SK-N-SH treated with all-trans-retinoic acid at 6 μM for 48 hours (cell line): ENCODE data around the gene GRK4.
A peak's percentile ranks its signal among the peaks of the same experiment; 100 is the strongest.

Experiments
- ATAC-seq: fragments of 200-7000 bp; cut with Tn5 transposase; 3 replicates; pipeline ENCODE4 v1.9.1; 2020; ENCODE audit warnings: mild to moderate bottlenecking, moderate library complexity
- ARNTL ChIP-seq: fragments of 450-650 bp; formaldehyde crosslinking; IDR thresholded peaks from 2 replicates; pipeline ENCODE4 v1.5.0; 2020; ENCODE audit warnings: low read depth, mild to moderate bottlenecking, moderate library complexity, borderline replicate concordance
- BACH2 ChIP-seq: fragments of 250-450 bp; sonication (Bioruptor Pico); IDR thresholded peaks from 2 replicates; pipeline ENCODE4 v1.9.0; 2021; ENCODE audit warnings: mild to moderate bottlenecking, borderline replicate concordance
- CSDC2 ChIP-seq: fragments of 250-450 bp; sonication (Bioruptor Pico); IDR thresholded peaks from 2 replicates; pipeline ENCODE4 v1.5.0; 2020; ENCODE audit warnings: mild to moderate bottlenecking, moderate library complexity
- ESRRG ChIP-seq: fragments of 250-450 bp; sonication (Bioruptor Pico); IDR thresholded peaks from 2 replicates; pipeline ENCODE4 v1.6.1; 2021; ENCODE audit warnings: mild to moderate bottlenecking
- PPARA ChIP-seq: fragments of 250-450 bp; sonication (Bioruptor Pico); IDR thresholded peaks from 2 replicates; pipeline ENCODE4 v1.5.0; 2020; ENCODE audit warnings: mild to moderate bottlenecking, borderline replicate concordance
- RARB ChIP-seq: fragments of 250-450 bp; sonication (Bioruptor Pico); IDR thresholded peaks from 2 replicates; pipeline ENCODE4 v1.8.0; 2021; ENCODE audit warnings: mild to moderate bottlenecking, moderate library complexity
- SNAI2 ChIP-seq: fragments of 250-450 bp; sonication (Bioruptor Pico); IDR thresholded peaks from 2 replicates; pipeline ENCODE4 v1.5.0; 2020; ENCODE audit warnings: mild to moderate bottlenecking, moderate library complexity
- TCF4 ChIP-seq: fragments of 250-450 bp; sonication (Bioruptor Pico); IDR thresholded peaks from 2 replicates; pipeline ENCODE4 v1.8.0; 2021; ENCODE audit warnings: mild to moderate bottlenecking, moderate library complexity, borderline replicate concordance
- TOX ChIP-seq: fragments of 250-450 bp; sonication (Bioruptor Pico); IDR thresholded peaks from 2 replicates; pipeline ENCODE4 v1.8.0; 2021; ENCODE audit warnings: mild to moderate bottlenecking, moderate library complexity, borderline replicate concordance
- ZFP3 ChIP-seq: fragments of 250-450 bp; sonication (Bioruptor Pico); IDR thresholded peaks from 2 replicates; pipeline ENCODE4 v1.5.0; 2020; ENCODE audit warnings: mild to moderate bottlenecking, moderate library complexity
- ZFP30 ChIP-seq: fragments of 450-650 bp; formaldehyde crosslinking; IDR thresholded peaks from 2 replicates; pipeline ENCODE4 v1.5.0; 2022; ENCODE audit warnings: mild to moderate bottlenecking, moderate library complexity
- ZNF565 ChIP-seq: fragments of 450-650 bp; formaldehyde crosslinking; conservative IDR thresholded peaks from 2 replicates; pipeline ENCODE4 v1.5.0; 2020; ENCODE audit warnings: low read depth, mild to moderate bottlenecking, moderate library complexity
- ZNF70 ChIP-seq: fragments of 450-650 bp; formaldehyde crosslinking; IDR thresholded peaks from 2 replicates; pipeline ENCODE4 v1.5.0; 2020; ENCODE audit warnings: mild to moderate bottlenecking, moderate library complexity
- TF ChIP-seq, protein P1 (sequence below): fragments of 250-450 bp; sonication (Bioruptor Pico); IDR thresholded peaks from 2 replicates; pipeline ENCODE4 v1.8.0; 2021; ENCODE audit warnings: low read depth, mild to moderate bottlenecking, moderate library complexity, borderline replicate concordance
- TF ChIP-seq, protein P2 (sequence below): fragments of 250-450 bp; sonication (Bioruptor Pico); IDR thresholded peaks from 2 replicates; pipeline ENCODE4 v1.5.1; 2021; ENCODE audit warnings: mild to moderate bottlenecking, moderate library complexity
- TF ChIP-seq, protein P3 (sequence below): fragments of 250-450 bp; sonication (Bioruptor Pico); IDR thresholded peaks from 2 replicates; pipeline ENCODE4 v1.8.0; 2020; ENCODE audit warnings: mild to moderate bottlenecking, moderate library complexity, borderline replicate concordance
- TF ChIP-seq, protein P4 (sequence below): fragments of 250-450 bp; sonication (Bioruptor Pico); IDR thresholded peaks from 2 replicates; pipeline ENCODE4 v1.5.0; 2020; ENCODE audit warnings: mild to moderate bottlenecking, moderate library complexity

Gene GRK4

GRCh38 chr4:2961421-2961810 is 2.0 kb upstream of the GRK4 start:
- no peak for ATAC-seq
- TF ChIP-seq TOX (no peak), ZNF565 (CRISPR knock-in tag) (no peak), BACH2 (no peak), ZNF70 (no peak), ZFP30 (CRISPR knock-in tag) (no peak)
- TF ChIP-seq, protein P1, sequence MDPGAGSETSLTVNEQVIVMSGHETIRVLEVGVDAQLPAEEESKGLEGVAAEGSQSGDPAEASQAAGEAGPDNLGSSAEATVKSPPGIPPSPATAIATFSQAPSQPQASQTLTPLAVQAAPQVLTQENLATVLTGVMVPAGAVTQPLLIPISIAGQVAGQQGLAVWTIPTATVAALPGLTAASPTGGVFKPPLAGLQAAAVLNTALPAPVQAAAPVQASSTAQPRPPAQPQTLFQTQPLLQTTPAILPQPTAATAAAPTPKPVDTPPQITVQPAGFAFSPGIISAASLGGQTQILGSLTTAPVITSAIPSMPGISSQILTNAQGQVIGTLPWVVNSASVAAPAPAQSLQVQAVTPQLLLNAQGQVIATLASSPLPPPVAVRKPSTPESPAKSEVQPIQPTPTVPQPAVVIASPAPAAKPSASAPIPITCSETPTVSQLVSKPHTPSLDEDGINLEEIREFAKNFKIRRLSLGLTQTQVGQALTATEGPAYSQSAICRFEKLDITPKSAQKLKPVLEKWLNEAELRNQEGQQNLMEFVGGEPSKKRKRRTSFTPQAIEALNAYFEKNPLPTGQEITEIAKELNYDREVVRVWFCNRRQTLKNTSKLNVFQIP = no peak

DNA sequence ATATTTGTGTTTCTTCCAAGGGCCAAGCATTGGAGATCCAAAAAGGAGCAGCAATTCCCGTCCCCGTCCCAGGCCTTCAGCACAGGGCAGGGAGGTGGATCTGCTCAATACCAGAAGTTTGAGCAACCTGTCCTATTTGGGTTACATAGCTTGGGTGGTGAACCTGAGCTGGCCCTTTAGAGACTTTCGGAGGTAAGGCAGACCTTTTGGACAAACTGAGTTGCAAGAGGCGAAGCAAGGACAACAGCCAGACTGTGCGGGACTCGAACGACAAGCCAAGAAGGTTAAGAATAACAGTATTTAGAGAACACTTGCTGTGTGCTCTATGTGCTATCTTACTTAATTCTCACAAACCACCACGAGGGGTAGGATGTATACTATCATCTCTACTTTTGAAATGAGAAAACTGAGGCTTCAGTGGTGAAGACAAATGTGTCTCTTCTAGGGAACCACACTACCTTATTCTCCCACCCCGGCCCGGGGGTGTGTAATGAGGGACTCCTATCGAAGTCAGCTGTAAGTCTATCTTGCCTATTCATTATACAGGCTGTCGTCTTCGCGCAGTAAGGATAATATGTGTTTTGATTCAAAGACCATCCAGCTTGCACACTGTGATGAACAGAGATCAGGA is 1.4 kb upstream of the GRK4 start:
- no peak for TF ChIP-seq ZFP3 (CRISPR knock-in tag)
- TF ChIP-seq, protein P2, sequence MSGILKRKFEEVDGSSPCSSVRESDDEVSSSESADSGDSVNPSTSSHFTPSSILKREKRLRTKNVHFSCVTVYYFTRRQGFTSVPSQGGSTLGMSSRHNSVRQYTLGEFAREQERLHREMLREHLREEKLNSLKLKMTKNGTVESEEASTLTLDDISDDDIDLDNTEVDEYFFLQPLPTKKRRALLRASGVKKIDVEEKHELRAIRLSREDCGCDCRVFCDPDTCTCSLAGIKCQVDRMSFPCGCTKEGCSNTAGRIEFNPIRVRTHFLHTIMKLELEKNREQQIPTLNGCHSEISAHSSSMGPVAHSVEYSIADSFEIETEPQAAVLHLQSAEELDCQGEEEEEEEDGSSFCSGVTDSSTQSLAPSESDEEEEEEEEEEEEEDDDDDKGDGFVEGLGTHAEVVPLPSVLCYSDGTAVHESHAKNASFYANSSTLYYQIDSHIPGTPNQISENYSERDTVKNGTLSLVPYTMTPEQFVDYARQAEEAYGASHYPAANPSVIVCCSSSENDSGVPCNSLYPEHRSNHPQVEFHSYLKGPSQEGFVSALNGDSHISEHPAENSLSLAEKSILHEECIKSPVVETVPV (CRISPR knock-in tag) = no peak
- TF ChIP-seq SNAI2 (CRISPR knock-in tag) = no peak
- TF ChIP-seq ZNF565 (CRISPR knock-in tag) = no peak
- TF ChIP-seq BACH2 = no peak
- peak; percentile 12 for ATAC-seq

DNA sequence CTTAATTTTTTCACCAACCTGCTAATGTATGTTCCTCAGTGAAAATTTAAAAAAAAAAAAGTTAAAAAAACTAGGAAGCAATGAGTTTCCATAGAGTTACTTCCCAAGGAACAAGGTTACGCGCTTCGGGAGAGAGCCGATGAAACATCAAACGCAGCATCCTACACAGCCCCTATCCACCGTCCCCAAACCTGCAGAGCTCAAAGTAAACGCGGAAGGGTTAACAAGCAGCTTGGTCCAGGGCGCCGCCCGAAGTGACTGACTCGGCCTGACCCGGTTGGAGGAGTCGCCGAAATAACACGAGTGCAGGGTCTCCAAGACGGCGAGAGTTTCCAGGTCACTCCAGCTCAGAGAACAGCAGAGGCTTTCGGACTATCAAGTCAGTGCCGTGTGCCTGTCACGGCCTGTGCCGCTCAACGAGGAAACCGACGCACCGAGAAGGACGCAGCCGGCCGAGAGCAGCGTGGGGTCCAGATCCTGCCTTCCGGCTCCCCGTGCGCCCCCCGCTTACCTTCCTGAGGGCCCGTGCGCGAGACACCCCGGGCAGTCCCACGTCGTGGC is 677 bp upstream of the GRK4 start:
- ATAC-seq = peak; percentile 62
- TF ChIP-seq, protein P3, sequence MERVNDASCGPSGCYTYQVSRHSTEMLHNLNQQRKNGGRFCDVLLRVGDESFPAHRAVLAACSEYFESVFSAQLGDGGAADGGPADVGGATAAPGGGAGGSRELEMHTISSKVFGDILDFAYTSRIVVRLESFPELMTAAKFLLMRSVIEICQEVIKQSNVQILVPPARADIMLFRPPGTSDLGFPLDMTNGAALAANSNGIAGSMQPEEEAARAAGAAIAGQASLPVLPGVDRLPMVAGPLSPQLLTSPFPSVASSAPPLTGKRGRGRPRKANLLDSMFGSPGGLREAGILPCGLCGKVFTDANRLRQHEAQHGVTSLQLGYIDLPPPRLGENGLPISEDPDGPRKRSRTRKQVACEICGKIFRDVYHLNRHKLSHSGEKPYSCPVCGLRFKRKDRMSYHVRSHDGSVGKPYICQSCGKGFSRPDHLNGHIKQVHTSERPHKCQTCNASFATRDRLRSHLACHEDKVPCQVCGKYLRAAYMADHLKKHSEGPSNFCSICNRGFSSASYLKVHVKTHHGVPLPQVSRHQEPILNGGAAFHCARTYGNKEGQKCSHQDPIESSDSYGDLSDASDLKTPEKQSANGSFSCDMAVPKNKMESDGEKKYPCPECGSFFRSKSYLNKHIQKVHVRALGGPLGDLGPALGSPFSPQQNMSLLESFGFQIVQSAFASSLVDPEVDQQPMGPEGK (CRISPR knock-in tag) = no peak
- TF ChIP-seq ZFP3 (CRISPR knock-in tag) (no peak), ZFP30 (CRISPR knock-in tag) (no peak), ARNTL (CRISPR knock-in tag) (no peak), RARB (CRISPR knock-in tag) (no peak), TCF4 (no peak), ESRRG (CRISPR knock-in tag) (no peak), PPARA (CRISPR knock-in tag) (no peak), SNAI2 (CRISPR knock-in tag) (no peak), CSDC2 (CRISPR knock-in tag) (no peak)
- TF ChIP-seq, protein P2 (CRISPR knock-in tag) = no peak

GRCh38 chr4:2963966-2964471 is 648 bp downstream of the GRK4 start:
- no peak for TF ChIP-seq ARNTL (CRISPR knock-in tag)
- TF ChIP-seq, protein P1 = no peak
- TF ChIP-seq, protein P4, sequence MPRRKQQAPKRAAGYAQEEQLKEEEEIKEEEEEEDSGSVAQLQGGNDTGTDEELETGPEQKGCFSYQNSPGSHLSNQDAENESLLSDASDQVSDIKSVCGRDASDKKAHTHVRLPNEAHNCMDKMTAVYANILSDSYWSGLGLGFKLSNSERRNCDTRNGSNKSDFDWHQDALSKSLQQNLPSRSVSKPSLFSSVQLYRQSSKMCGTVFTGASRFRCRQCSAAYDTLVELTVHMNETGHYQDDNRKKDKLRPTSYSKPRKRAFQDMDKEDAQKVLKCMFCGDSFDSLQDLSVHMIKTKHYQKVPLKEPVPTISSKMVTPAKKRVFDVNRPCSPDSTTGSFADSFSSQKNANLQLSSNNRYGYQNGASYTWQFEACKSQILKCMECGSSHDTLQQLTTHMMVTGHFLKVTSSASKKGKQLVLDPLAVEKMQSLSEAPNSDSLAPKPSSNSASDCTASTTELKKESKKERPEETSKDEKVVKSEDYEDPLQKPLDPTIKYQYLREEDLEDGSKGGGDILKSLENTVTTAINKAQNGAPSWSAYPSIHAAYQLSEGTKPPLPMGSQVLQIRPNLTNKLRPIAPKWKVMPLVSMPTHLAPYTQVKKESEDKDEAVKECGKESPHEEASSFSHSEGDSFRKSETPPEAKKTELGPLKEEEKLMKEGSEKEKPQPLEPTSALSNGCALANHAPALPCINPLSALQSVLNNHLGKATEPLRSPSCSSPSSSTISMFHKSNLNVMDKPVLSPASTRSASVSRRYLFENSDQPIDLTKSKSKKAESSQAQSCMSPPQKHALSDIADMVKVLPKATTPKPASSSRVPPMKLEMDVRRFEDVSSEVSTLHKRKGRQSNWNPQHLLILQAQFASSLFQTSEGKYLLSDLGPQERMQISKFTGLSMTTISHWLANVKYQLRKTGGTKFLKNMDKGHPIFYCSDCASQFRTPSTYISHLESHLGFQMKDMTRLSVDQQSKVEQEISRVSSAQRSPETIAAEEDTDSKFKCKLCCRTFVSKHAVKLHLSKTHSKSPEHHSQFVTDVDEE (CRISPR knock-in tag) = no peak
- ATAC-seq = peak; percentile 55
